ENCODE results near the gene PI4KA.

- TF ChIP-seq CTCF (IDR thresholded peaks at IDR 0.05) (no peak), ZFX (IDR thresholded peaks at IDR 0.05; ENCODE audit: borderline replicate concordance) (no peak)
Measured at GRCh38 chr22:20664594-20664959, 194.0 kb downstream of the PI4KA start.
